COLO668 (cell line): ENCODE measurements around the gene IFT74.
"Not testable (repeated sequence)": the region's sequence is repeated elsewhere in the genome, so short reads cannot be mapped to it uniquely, and the experiment has no call there.

Experiments used
- DNase-seq: peaks from one replicate; lab custom pipeline; 2025; ENCODE audit not compliant: unreplicated experiment; lab: John Stamatoyannopoulos, UW

The IFT74 gene

GRCh38 chr9:27065288-27065687 lies 109.1 kb downstream of the IFT74 start:
- DNase-seq = no peak

GRCh38 chr9:27073841-27074728 lies 117.9 kb downstream of the IFT74 start:
- DNase-seq = no peak

GRCh38 chr9:27078685-27079084 lies 122.5 kb downstream of the IFT74 start:
- DNase-seq = no peak

- DNase-seq = no peak
Measured at GRCh38 chr9:27085456-27085855, 129.2 kb downstream of the IFT74 start.

DNA sequence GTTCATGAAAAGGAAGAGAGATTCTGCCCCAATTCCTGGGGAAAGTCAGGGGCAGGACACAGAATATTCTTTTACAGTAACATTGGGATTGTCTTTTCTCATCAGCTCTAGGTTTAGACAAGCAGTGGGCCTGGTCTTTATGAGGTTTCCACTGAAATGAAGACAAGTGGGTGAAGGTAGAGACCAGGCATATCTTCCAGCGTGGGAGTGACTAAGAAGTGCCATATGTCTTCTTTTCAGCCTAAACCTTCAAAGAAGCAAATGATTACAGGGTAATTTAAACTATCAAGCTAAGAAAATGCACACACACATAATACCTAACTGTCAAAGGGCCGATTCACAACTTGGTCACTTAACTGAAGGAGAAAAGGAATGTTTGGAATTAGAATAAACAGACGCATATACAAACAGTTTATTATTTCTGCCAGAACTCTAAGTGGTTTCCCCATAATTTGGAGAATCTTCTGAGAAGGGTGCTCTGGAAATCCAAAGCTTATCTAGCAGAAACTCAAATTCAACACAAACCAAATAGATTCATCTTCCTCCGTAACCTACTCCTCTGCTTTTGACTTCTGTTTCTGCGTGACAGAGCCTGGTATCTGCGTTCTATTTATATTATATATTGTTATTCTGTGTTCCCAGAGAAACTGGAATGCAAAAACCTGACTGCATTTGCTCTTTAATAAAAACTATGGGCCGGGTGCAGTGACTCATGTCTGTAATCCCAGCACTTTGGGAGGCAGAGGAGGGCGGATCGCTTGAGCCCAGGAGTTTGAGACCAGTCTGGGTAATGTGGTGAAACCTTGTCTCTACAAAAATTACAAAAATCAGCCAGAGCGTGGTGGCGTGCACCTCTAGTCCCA lies 130.8 kb downstream of the IFT74 start:
- no peak for DNase-seq

DNA sequence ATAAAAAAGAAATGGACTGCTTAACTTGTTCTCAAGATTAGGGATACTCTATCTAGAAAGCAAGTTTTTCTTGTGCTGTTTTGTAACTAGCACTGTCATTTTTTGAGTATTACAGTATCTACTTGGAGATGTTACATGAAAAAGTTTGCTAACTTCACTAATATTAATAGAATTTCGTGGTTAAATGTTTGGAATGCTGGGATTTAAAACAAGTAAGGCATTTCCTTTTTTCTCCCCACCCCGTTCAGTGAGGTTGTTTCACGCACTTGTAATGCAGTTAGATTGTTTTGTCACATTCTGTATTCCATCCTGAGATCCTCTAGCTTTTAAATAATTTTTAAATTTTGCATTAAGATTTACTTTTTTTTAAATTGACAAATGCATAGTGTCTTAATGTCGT lies 132.8 kb downstream of the IFT74 start:
- no peak for DNase-seq

DNA sequence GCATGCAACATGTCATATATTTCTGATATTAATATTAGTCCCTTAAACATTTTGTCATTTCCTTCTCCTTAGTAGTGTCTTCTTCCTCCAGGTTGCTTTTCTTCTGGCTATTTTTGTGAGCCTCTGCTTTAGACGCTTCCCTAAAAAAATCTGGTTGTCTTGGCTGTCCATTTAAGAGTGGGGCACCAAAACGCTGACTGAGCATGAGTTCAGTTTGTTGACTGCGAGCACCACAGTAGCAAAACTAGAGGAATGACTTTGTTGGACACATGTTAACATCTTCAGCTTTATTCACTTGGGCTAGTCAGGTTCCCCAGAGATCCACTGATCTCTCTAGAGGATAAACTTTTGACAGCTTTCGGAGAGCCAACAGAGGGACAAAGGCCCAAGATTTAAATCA lies 133.5 kb downstream of the IFT74 start:
- no peak for DNase-seq

DNA sequence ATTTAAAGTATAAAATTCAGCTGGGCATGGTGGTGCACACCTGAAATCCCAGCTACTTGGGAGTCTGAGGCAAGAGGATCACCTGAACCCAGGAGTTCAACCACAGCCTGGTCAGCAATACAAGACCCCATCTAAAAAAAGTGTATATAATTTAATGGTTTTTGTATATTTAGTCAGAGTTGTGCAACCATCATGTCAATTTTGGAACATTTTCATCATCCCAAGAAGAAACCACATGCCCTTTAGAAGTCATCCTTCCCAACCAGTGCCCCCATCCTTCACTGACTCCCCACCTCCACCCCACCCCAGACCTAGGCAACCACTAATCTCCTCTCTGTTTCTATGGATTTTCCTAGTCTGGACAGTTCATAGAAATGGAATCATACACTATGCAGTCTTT lies 134.0 kb downstream of the IFT74 start:
- no peak for DNase-seq

GRCh38 chr9:27090711-27091110 lies 134.5 kb downstream of the IFT74 start:
- DNase-seq = no peak

DNA sequence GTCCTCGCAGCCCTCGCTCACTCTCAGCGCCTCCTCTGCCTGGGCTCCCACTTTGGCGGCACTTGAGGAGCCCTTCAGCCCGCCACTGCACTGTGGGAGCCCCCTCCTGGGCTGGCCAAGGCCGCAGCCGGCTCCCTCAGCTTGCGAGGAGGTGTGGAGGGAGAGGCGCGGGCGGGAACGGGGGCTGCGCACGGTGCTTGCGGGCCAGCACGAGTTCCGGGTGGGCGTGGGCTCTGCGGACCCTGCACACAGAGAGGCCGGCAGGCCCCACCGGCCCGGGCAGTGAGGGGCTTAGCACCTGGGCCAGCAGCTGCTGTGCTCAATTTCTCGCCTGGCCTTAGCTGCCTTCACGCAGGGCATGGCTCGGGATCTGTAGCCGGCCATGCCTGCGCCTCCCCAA lies 136.3 kb downstream of the IFT74 start:
- DNase-seq = not testable (repeated sequence)

- DNase-seq = not testable (repeated sequence)
Measured at GRCh38 chr9:27093384-27094067, 137.3 kb downstream of the IFT74 start.

DNA sequence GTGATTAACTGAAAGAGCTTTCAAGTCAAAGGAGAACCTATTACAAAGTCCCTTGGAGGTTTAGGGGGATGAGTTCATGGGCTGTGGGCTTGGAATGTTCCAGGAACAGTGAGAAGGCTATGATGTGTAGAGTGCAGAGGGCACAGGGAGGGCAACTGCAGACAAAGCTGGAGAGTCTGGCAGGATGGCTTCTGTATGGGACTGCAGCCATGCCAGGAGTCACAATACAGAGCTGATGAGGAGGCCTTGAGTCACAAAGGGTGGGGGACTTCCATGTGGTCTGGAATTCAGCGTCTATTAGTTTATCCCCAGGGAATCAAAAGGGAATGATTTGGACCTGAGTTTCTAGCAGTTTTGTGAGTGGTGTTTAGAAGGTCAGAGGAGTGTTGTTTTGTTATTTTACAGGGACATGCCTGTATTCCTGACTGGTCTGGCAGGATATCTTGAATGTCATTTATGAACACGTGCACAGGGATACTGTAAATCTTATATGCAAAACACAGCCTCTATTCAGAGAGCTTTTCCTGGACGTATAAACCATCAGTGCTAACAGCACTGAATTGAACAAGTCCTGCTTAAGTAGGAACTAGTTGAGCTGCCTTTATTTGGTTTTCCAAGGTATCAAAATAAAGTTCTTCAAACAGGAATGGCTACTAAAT lies 138.6 kb downstream of the IFT74 start:
- DNase-seq = no peak

- no peak for DNase-seq
Measured at GRCh38 chr9:27107241-27107640, 151.0 kb downstream of the IFT74 start.

DNA sequence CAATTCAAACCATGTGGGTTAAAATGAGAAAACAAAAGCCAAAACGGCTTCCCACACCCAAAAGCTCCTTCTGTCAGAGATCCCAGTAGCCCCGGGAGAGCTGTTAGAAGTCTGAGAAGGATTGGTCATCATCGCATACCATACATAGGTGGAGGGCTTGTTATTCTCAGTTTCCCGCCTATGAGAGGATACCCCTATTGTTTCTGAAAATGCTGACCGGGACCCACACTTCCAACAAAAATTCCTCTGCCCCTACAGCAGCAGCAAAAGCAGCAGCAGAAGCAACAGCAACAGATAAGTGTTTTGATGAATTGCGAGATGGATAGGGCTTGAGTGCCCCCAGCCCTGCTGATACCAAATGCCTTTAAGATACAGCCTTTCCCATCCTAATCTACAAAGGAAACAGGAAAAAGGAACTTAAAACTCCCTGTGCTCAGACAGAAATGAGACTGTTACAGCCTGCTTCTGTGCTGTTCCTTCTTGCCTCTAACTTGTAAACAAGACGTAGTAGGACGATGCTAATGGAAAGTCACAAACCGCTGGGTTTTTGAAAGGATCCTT lies 152.8 kb downstream of the IFT74 start, which contains the start of gene TEK:
TSS of gene TEK (plus strand) at position 245 of the 561 bp plus-strand sequence. CDS start 366 bp downstream, outside the sequence.
- no peak for DNase-seq

- no peak for DNase-seq
Measured at GRCh38 chr9:27109621-27110020, 153.4 kb downstream of the IFT74 start.

DNA sequence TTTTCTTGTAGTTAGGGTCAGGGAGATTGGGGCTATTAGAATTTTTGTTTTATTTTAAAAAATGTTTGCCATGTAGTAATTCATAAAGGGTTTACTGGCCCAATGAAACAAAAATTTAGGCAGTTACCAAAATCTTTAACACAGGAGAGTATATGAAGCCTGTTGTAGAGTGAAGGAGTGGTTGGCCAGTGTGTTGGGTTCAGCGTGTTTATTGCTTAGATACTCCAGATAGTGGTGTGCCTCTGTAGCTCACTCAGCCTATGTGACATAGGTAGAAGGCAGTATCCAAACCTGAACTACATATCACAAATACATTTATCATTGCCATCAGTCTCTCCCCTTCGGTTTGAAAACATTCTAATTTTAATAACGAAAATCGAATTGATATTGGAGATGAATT lies 154.0 kb downstream of the IFT74 start:
- DNase-seq = no peak

- DNase-seq = no peak
Measured at GRCh38 chr9:27112235-27112634, 156.0 kb downstream of the IFT74 start.
